H9 (cell line): ENCODE results near the gene AGGF1. TPM values are rescaled to one million over a fixed set of nuclear protein-coding genes. Genes with fewer than 3 reads are reported as not detected.

ENCODE experiments used
- DNase-seq: peaks from one replicate; pipeline ENCODE4 v3.0.0-alpha.2; 2017
- H2AFZ ChIP-seq: one replicate; pipeline ENCODE4 v1.6.1; 2013; ENCODE audit warnings: mild to moderate bottlenecking, low read length, control low read depth, moderate library complexity
- H2AK5ac ChIP-seq: 2 replicates; pipeline ENCODE4 v1.6.1; 2013; ENCODE audit warnings: low read length, control low read depth, mixed read lengths; ENCODE audit not compliant: insufficient read length
- H2BK120ac ChIP-seq: one replicate; pipeline ENCODE4 v1.6.1; 2013; ENCODE audit warnings: low read depth, mild to moderate bottlenecking, low read length, control low read depth, inconsistent platforms; ENCODE audit not compliant: poor library complexity, severe bottlenecking
- H2BK12ac ChIP-seq: 2 replicates; pipeline ENCODE4 v1.6.1; 2013; ENCODE audit warnings: low read length, control low read depth, mixed read lengths, low read depth; ENCODE audit not compliant: insufficient read length
- H2BK15ac ChIP-seq: 2 replicates; pipeline ENCODE4 v1.6.1; 2013; ENCODE audit warnings: low read depth, low read length, control low read depth
- H2BK20ac ChIP-seq: one replicate; pipeline ENCODE4 v1.6.1; 2013; ENCODE audit warnings: low read depth, mild to moderate bottlenecking, low read length, control low read depth, inconsistent platforms; ENCODE audit not compliant: poor library complexity, severe bottlenecking
- H2BK5ac ChIP-seq: 2 replicates; pipeline ENCODE4 v1.6.1; 2013; ENCODE audit warnings: low read length, control low read depth, mixed read lengths; ENCODE audit not compliant: insufficient read length
- H3K14ac ChIP-seq: 2 replicates; pipeline ENCODE4 v1.6.1; 2013; ENCODE audit warnings: low read length, control low read depth; ENCODE audit not compliant: insufficient read depth
- H3K18ac ChIP-seq: 2 replicates; pipeline ENCODE4 v1.6.1; 2013; ENCODE audit warnings: low read depth, mild to moderate bottlenecking, mixed read lengths, low read length, control low read depth; ENCODE audit not compliant: insufficient read length
- H3K23ac ChIP-seq: 2 replicates; pipeline ENCODE4 v1.6.1; 2013; ENCODE audit warnings: low read length, control low read depth, mixed read lengths, low read depth; ENCODE audit not compliant: insufficient read length
- H3K23me2 ChIP-seq: 2 replicates; pipeline ENCODE4 v1.6.1; 2013; ENCODE audit warnings: low read depth, mild to moderate bottlenecking, mixed read lengths, low read length, control low read depth; ENCODE audit not compliant: insufficient read length, poor library complexity, severe bottlenecking
- H3K27ac ChIP-seq: 2 replicates; pipeline ENCODE4 v1.5.1; 2013; ENCODE audit warnings: low read length, control low read depth, mixed read lengths, low read depth; ENCODE audit not compliant: insufficient read length
- H3K27me3 ChIP-seq: 2 replicates; pipeline ENCODE4 v1.6.1; 2013; ENCODE audit warnings: low read length, control low read depth, inconsistent platforms; ENCODE audit not compliant: insufficient read depth
- H3K4ac ChIP-seq: 2 replicates; pipeline ENCODE4 v1.6.1; 2013; ENCODE audit warnings: low read depth, mild to moderate bottlenecking, control low read depth, inconsistent platforms, low read length, moderate library complexity
- H3K4me1 ChIP-seq: 2 replicates; pipeline ENCODE4 v1.6.1; 2013; ENCODE audit warnings: low read length, control low read depth, inconsistent platforms; ENCODE audit not compliant: insufficient read depth
- H3K4me2 ChIP-seq: 2 replicates; pipeline ENCODE4 v1.6.1; 2013; ENCODE audit warnings: low read length, control low read depth, mixed read lengths; ENCODE audit not compliant: insufficient read length, insufficient read depth
- H3K56ac ChIP-seq: 2 replicates; pipeline ENCODE4 v1.6.1; 2013; ENCODE audit warnings: low read depth, mild to moderate bottlenecking, mixed read lengths, low read length, control low read depth; ENCODE audit not compliant: insufficient read length
- H3K79me1 ChIP-seq: 2 replicates; pipeline ENCODE4 v1.6.1; 2013; ENCODE audit warnings: low read depth, mild to moderate bottlenecking, moderate library complexity, low read length, control low read depth, inconsistent platforms; ENCODE audit not compliant: insufficient read depth, poor library complexity, severe bottlenecking
- H3K79me2 ChIP-seq: 2 replicates; pipeline ENCODE4 v1.6.1; 2013; ENCODE audit warnings: low read length, control low read depth, inconsistent platforms; ENCODE audit not compliant: insufficient read depth
- H3K9ac ChIP-seq: 2 replicates; pipeline ENCODE4 v1.6.1; 2013; ENCODE audit warnings: low read length, control low read depth, mixed read lengths; ENCODE audit not compliant: insufficient read length; ENCODE audit errors: extremely low read depth
- H3K9me3 ChIP-seq: one replicate; pipeline ENCODE4 v1.6.1; 2013; ENCODE audit warnings: low read depth, low read length, inconsistent platforms; ENCODE audit not compliant: control insufficient read depth
- H3T11ph ChIP-seq: one replicate; pipeline ENCODE4 v1.6.1; 2013; ENCODE audit warnings: mild to moderate bottlenecking, low read length, control low read depth, inconsistent platforms
- H4K20me1 ChIP-seq: one replicate; pipeline ENCODE4 v1.6.1; 2013; ENCODE audit not compliant: control insufficient read depth, insufficient read length, insufficient read depth
- H4K5ac ChIP-seq: 2 replicates; pipeline ENCODE4 v1.6.1; 2013; ENCODE audit warnings: low read depth, mild to moderate bottlenecking, mixed read lengths, low read length, control low read depth; ENCODE audit not compliant: insufficient read length
- H4K8ac ChIP-seq: replicated peaks from 2 replicates; pipeline ENCODE4 v1.6.1; 2013; ENCODE audit warnings: low read length, control low read depth, mixed read lengths, low read depth; ENCODE audit not compliant: insufficient read length
- H4K91ac ChIP-seq: 2 replicates; pipeline ENCODE4 v1.6.1; 2013; ENCODE audit warnings: low read depth, mild to moderate bottlenecking, moderate library complexity, mixed read lengths, low read length, control low read depth; ENCODE audit not compliant: insufficient read length
- H3K27ac Mint-ChIP-seq, 3 experiments: 2 replicates in 2 of 3; 3 replicates in 1 of 3; pipeline ENCODE4 v1.8.0; 2020 to 2021; ENCODE audit warnings: mixed read lengths in 3 of 3, mild to moderate bottlenecking in 1 of 3, moderate library complexity in 1 of 3
- H3K27me3 Mint-ChIP-seq: 2 replicates; pipeline ENCODE4 v1.8.0; 2021; ENCODE audit warnings: low read depth, mild to moderate bottlenecking, moderate library complexity, mixed read lengths
- H3K36me3 Mint-ChIP-seq, 3 experiments: 2 replicates in 2 of 3; 3 replicates in 1 of 3; pipeline ENCODE4 v1.8.0; 2020 to 2021; ENCODE audit warnings: low read depth in 3 of 3, mixed read lengths in 3 of 3; ENCODE audit not compliant: insufficient read depth in 1 of 3
- H3K4me1 Mint-ChIP-seq, 2 experiments: 2 replicates each; pipeline ENCODE4 v1.8.0; 2020; ENCODE audit warnings: mixed read lengths in 2 of 2
- H3K4me3 Mint-ChIP-seq, 2 experiments: 2 replicates in 1 of 2; 3 replicates in 1 of 2; pipeline ENCODE4 v1.8.0; 2020 to 2021; ENCODE audit warnings: mild to moderate bottlenecking in 2 of 2, mixed read lengths in 2 of 2, moderate library complexity in 1 of 2
- H3K9me3 Mint-ChIP-seq, 2 experiments: 2 replicates in 1 of 2; 3 replicates in 1 of 2; pipeline ENCODE4 v1.8.0; 2020; ENCODE audit warnings: mild to moderate bottlenecking in 2 of 2, mixed read lengths in 2 of 2, moderate library complexity in 1 of 2
- WGBS: extraction: QIAGEN DNeasy Blood & Tissue Kit; methylation state at CpG from one replicate; pipeline ENCODE4 v1.1.7; 2013; ENCODE audit warnings: missing lambda C conversion rate, low lambda C conversion rate, mixed read lengths; ENCODE audit not compliant: insufficient read length; ENCODE audit errors: extremely low coverage; 5-methylcytosine and 5-hydroxymethylcytosine counted together
- total RNA-seq: library from RNA; stranded (reverse); gene quantifications from 2 replicates; pipeline ENCODE4 v1.2.1, GENCODE V29; 2021
- TF ChIP-seq, protein P1 (sequence below): fragments of 200-600 bp; sonication (generic); conservative IDR thresholded peaks from 3 replicates; pipeline ENCODE4 v1.8.0; 2021; ENCODE audit warnings: antibody characterized with exemption, mild to moderate bottlenecking

Gene AGGF1
- total RNA-seq, 1 experiment from 2014 or later = 13.6 TPM

DNA sequence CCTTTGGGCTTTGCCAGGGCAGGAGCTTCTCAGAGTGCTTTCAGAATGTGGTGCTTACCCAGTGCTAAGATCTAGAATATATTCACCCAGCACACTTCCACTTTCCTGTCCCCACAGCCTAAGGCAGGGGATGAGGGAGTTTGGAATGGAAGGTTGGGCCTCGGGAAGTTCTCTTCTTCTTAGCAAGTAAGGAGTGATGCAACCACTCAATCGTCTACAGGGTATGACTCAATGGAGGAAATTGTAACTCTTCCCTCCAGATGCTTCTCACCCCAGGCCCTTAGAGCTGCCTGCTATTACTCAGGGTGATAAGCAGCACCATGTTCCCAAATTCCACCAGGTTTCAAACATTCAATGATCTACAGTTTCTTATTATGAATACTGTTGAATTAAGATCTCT is 30.8 kb upstream of the AGGF1 start:
- no peaks in the 10 kb centered on the region for H3K9me3 ChIP-seq
- no peak overlapping the region for H3K9ac ChIP-seq
- H3K27ac Mint-ChIP-seq = no peak overlapping the region
- H2BK15ac ChIP-seq = no peak overlapping the region
- H3K4me1 Mint-ChIP-seq = no peaks in the 10 kb centered on the region
- no peak overlapping the region for H3K27ac ChIP-seq
- no peak overlapping the region for H3K23ac ChIP-seq
- H3K79me1 ChIP-seq = no peaks in the 10 kb centered on the region
- no peak overlapping the region for H2BK20ac ChIP-seq
- no peak overlapping the region for H4K91ac ChIP-seq
- H3K79me2 ChIP-seq = no peaks in the 10 kb centered on the region
- H3K56ac ChIP-seq = no peak overlapping the region
- no peak overlapping the region for H4K8ac ChIP-seq
- H3K27me3 ChIP-seq = no peaks in the 10 kb centered on the region
- no peak for DNase-seq
- no peak overlapping the region for H2BK120ac ChIP-seq
- H3K4me2 ChIP-seq = no peak overlapping the region
- H3T11ph ChIP-seq = no peak overlapping the region
- no peaks in the 10 kb centered on the region for H3K4me1 ChIP-seq
- WGBS = no CpG with 5 or more reads among the region's 2 CpGs
- no peaks in the 10 kb centered on the region; a peak in 1 of 5 replicates for H3K9me3 Mint-ChIP-seq
- H4K20me1 ChIP-seq = no peaks in the 10 kb centered on the region
- no peak overlapping the region for H2BK5ac ChIP-seq
- TF ChIP-seq, protein P1, sequence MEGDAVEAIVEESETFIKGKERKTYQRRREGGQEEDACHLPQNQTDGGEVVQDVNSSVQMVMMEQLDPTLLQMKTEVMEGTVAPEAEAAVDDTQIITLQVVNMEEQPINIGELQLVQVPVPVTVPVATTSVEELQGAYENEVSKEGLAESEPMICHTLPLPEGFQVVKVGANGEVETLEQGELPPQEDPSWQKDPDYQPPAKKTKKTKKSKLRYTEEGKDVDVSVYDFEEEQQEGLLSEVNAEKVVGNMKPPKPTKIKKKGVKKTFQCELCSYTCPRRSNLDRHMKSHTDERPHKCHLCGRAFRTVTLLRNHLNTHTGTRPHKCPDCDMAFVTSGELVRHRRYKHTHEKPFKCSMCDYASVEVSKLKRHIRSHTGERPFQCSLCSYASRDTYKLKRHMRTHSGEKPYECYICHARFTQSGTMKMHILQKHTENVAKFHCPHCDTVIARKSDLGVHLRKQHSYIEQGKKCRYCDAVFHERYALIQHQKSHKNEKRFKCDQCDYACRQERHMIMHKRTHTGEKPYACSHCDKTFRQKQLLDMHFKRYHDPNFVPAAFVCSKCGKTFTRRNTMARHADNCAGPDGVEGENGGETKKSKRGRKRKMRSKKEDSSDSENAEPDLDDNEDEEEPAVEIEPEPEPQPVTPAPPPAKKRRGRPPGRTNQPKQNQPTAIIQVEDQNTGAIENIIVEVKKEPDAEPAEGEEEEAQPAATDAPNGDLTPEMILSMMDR = no peak
- H3K18ac ChIP-seq = no peak overlapping the region
- H3K14ac ChIP-seq = no peak overlapping the region
- H4K5ac ChIP-seq = no peak overlapping the region
- H3K4me3 Mint-ChIP-seq = no peak overlapping the region
- H3K4ac ChIP-seq = no peak overlapping the region
- H2AFZ ChIP-seq = no peak overlapping the region
- no peaks in the 10 kb centered on the region for H3K36me3 Mint-ChIP-seq
- no peak overlapping the region for H2BK12ac ChIP-seq
- no peaks in the 10 kb centered on the region for H3K23me2 ChIP-seq
- no peak overlapping the region for H2AK5ac ChIP-seq
- H3K27me3 Mint-ChIP-seq = peaks cover 2% of the 10 kb centered on the region; the same call in 1 of the 2 replicates
